Coronary artery (tissue), 2 donors: Measurements from ENCODE around the gene GDPD4.

Source experiments
- DNase-seq: peaks from one replicate; pipeline ENCODE4 v3.0.0-alpha.2; 2017; ENCODE audit warnings: low spot score
- H3K27ac ChIP-seq, 2 donors: fragments of 200-600 bp; sonication (generic); one replicate each; pipeline ENCODE4 v1.5.1; 2016 to 2019
- H3K4me3 ChIP-seq: fragments of 200-600 bp; sonication (generic); 2 replicates; pipeline ENCODE4 v1.5.1; 2016; ENCODE audit warnings: mild to moderate bottlenecking, moderate library complexity
- TF ChIP-seq, protein P1 (sequence below): fragments of 200-600 bp; sonication (generic); IDR thresholded peaks from one replicate; pipeline ENCODE4 v1.5.1; 2019; ENCODE audit warnings: antibody characterized with exemption

The GDPD4 gene

DNA sequence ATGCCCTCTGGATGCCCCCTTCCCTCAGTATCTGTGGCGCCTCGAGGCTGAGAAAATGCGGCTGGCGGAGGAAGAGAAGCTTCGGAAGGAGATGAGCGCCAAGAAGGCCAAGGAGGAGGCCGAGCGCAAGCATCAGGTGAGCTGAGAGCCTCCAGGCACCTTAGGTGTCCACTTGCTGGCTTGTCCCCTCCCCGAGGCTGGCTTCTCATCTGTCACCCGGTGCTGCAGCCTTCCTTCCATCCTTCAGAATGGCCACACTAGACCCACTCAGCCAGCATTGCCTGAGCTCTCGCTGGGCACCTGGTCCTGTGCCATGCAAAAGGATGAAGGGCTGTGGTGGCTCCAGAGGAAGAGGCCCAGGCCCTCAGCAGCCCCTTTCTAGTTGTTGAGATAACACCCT lies 121.1 kb downstream of the GDPD4 start:
- Histone ChIP-seq H3K27ac (no peak overlapping the region), H3K4me3 (no peak overlapping the region)
- no peak for DNase-seq
- TF ChIP-seq, protein P1, sequence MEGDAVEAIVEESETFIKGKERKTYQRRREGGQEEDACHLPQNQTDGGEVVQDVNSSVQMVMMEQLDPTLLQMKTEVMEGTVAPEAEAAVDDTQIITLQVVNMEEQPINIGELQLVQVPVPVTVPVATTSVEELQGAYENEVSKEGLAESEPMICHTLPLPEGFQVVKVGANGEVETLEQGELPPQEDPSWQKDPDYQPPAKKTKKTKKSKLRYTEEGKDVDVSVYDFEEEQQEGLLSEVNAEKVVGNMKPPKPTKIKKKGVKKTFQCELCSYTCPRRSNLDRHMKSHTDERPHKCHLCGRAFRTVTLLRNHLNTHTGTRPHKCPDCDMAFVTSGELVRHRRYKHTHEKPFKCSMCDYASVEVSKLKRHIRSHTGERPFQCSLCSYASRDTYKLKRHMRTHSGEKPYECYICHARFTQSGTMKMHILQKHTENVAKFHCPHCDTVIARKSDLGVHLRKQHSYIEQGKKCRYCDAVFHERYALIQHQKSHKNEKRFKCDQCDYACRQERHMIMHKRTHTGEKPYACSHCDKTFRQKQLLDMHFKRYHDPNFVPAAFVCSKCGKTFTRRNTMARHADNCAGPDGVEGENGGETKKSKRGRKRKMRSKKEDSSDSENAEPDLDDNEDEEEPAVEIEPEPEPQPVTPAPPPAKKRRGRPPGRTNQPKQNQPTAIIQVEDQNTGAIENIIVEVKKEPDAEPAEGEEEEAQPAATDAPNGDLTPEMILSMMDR = no peak

DNA sequence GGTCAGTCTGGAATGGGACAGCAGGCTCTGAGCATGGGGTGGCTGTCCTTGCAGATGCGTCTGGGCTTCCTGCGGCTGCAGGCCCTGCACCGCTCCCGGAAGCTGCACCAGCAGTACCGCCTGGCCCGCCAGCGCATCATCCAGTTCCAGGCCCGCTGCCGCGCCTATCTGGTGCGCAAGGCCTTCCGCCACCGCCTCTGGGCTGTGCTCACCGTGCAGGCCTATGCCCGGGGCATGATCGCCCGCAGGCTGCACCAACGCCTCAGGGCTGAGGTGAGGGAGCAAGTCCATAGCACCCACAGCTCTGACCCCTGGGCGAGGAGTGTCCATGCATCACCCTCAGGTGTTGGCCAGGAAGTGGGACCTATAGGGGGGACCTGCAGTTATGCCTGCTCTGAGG lies 121.8 kb downstream of the GDPD4 start:
- no peak for DNase-seq
- TF ChIP-seq, protein P1 = no peak
- Histone ChIP-seq H3K4me3 (no peak overlapping the region), H3K27ac (no peak overlapping the region)

DNA sequence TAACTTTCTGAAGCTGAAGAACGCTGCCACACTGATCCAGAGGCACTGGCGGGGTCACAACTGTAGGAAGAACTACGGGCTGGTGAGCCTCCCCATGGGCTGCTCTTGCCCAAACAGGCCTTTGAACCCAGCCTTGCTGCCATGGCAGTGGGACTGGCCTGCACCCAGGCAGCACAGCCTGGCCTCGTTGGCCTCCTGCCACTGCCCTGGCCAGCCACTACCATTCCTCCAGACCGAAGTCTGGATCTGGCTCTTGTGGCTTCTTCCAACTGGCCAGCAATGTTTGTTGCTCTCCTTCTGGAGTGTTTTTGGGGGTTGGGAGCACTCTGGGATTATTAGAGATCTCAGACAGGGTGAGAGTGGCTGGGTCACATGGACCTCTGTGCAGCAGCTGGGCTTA lies 122.4 kb downstream of the GDPD4 start:
- no peak for DNase-seq
- Histone ChIP-seq H3K27ac (no peak overlapping the region), H3K4me3 (no peak overlapping the region)
- TF ChIP-seq, protein P1 = no peak

DNA sequence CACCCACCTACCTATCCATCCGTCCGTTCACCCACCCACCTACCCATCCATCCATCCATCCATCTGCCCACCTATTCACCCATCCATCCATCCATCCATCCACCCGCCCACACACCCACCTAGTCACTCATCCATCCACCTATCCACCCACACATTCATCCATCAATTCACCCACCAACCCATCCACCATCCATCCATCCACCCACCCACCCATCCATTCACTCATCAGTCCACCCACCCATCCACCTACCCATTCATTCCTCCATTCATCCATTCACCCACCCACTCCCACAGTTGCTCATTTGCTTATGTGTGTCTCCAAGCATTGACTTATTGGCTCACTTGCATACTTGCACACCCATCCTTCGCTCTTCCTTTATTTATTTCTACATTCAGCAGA lies 123.3 kb downstream of the GDPD4 start:
- TF ChIP-seq, protein P1 = no peak
- Histone ChIP-seq H3K27ac (no peak overlapping the region), H3K4me3 (no peak overlapping the region)
- no peak for DNase-seq

DNA sequence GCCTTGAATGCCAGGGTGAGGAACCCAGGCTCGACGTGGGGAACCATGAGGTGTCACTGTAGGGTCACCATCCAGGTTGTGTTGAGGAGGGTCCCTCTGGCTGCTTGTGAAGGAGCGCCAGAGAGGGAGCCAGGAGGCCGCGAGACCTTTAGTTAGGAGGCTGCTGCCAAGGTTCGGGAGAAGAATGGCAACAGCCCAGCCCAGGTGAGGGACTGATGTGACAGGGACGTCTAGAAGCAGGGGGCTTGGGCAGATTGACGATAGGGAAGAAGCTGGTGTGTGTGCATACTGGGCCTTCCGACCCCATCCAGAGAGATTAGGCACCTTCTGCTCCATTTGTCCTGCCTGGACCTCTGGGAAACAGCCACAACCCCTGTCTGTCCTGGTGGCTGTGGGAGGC lies 124.5 kb downstream of the GDPD4 start:
- TF ChIP-seq, protein P1 = no peak
- Histone ChIP-seq H3K27ac (no peak overlapping the region), H3K4me3 (no peak overlapping the region)
- no peak for DNase-seq

DNA sequence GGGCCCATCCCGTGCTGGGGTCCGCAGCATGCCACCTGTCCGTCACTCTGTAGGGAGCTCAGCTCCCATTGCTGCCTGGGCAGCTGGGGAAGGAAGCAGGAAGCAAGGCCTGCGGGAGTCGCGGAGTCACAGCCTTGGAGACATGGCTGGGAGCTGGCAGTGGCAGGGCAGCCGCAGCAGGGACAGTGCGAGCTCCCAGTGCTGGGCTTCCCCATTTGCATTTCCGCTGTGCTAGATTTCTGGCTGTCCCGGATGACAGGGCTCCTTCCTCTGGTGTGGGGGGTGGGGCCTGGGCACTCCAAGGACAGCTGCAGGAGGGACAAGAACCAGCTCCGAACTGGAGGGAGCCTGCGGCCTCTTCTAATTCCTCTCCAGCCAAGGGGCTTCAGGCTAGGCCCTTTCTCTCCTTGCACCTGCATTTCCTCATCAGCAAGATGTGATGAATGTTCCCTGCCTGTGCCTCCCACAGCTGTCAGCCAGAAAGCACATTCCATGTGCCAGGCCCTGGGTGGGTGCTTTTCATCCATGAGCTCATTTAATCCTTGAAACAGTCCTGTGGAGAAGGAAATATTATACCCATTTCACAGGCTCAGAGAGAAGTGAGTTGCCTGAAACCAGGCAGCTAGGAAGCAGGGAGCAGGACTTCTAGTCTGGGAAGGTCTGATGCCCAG lies 125.5 kb downstream of the GDPD4 start:
- H3K27ac ChIP-seq = peak overlapping the region in 1 of 2 donors; percentile 61
- TF ChIP-seq, protein P1 = no peak
- no peak for DNase-seq
- H3K4me3 ChIP-seq = peak overlapping the region; percentile 55

DNA sequence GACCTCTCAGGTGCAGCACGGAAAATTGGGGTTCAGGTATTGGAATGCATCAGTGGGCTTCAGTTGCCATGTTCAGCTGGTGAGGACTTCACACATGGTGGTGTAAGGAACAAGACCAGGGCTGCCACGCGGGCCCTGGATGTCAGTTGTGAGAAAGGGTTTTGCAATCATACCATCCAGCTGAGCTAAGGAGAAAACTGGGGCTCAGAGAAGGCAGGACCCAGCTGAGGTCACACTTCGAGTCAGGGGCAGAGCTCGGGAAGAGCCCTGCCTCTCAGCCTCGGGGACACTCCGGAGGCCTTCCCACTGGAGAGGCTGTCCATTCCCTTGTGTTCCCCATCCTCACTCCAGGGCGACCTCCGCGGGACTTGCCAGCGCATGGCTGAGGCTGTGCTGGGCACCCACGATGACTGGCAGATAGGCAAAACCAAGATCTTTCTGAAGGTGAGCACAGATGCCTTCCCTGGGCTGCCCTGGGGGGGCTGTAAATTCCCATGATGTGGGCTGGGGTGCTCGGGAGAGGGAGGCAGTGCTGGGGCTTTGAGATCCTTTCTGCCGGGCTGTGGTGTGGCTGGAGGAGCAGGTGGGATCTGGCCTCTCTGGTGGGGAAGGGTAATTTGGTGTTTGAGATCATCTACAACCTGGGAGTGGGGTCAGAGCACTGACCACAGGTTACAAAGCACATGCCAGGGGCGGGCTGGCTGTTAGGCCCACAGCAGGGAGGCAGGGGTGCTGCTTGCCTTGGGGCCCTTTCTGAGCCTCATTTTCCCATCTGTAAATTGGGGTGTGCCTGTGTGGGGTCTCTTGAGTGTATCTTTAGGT lies 126.3 kb downstream of the GDPD4 start:
- Histone ChIP-seq H3K27ac (peak overlapping the region in 1 of 2 donors; percentile 61), H3K4me3 (peak overlapping the region; percentile 55)
- no peak for DNase-seq
- TF ChIP-seq, protein P1 = no peak
